GM19099 (cell line): ENCODE measurements around the gene BCL2.
A peak's percentile ranks its signal among the peaks of the same experiment; 100 is the strongest.

Experiments
- POLR2A ChIP-seq: IDR thresholded peaks from 3 replicates; pipeline ENCODE4 v1.6.1; 2011; ENCODE audit warnings: low read depth; ENCODE audit not compliant: insufficient read length; ENCODE audit errors: extremely low read depth

Gene BCL2

DNA sequence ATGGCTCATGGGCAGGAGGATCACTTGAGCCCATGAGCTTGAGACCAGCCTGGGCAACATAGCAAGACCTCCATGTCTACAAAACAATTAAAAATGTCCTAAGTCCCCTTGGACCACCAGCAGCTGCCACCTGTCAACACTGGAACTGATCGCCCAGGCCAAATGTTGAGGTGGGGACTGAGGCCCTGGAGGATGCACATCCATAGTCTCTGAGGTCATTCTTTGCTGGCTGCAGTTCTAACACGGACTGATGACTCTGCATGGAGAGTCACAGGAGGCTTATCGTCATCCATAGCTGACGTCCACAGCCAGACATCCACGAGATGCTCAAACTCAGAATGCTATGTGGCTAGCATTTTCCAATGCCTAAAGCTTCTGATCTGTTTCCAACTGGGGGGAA lies 151.3 kb downstream of the BCL2 start:
- no peak for TF ChIP-seq POLR2A

DNA sequence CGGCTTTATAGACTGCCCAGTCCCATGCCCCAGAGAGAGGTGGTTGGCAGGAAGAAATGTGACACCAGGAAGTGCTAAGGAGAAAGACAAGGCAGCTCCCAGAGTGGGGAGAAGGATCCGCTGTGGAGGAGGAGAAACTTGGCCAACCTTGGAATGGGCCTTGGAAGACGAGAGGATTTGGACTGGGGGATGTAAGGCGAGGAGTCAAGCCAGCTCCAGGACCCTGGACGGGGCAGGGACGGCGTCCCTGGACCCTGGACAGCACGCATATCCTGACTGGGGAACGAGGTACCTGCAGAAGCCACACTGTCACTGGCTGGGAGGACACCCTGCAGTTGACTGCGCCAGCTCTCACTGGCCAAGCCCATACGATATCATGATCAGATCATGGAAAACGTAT lies 153.4 kb downstream of the BCL2 start:
- TF ChIP-seq POLR2A, result no peak

GRCh38 chr18:63164396-63164795 lies 155.2 kb downstream of the BCL2 start:
- no peak for TF ChIP-seq POLR2A

DNA sequence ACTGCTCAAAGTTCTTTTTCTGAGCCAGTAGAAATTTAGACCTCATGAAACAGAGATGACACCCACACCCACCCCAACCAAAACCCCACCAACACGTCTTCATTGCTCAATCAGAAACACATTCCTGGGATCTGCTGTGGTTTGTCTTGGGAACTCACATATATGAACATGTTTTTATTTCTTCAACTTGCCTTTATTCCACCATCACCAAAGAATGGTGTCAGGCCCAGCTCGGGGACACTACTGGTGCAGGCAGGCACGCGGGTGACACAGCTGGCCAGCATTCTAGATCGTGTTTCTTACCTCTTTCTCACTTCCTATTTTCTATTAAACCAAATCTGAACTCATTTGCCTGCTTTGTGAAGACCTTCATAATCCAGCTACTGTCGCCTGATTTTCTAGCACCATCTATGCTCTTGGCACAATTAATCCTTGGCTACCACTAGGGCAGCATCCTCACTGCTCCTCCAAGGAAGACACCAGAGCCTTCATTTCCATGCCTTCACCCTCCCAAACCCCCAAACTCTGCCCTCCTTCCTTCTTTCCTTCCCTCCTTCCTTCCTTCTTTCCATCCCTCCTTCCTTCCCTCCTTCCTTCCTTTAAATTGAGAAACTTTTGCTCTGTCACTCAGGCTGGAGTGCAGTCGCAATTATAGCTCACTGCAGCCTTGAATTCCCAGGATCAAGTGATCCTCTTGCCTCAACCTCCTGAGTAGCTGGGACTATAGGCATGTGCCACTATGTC lies 157.1 kb downstream of the BCL2 start:
- TF ChIP-seq POLR2A, result peak; percentile 36

- TF ChIP-seq POLR2A, result peak; percentile 75
Observed at GRCh38 chr18:63161761-63162195, 157.8 kb downstream of the BCL2 start.

DNA sequence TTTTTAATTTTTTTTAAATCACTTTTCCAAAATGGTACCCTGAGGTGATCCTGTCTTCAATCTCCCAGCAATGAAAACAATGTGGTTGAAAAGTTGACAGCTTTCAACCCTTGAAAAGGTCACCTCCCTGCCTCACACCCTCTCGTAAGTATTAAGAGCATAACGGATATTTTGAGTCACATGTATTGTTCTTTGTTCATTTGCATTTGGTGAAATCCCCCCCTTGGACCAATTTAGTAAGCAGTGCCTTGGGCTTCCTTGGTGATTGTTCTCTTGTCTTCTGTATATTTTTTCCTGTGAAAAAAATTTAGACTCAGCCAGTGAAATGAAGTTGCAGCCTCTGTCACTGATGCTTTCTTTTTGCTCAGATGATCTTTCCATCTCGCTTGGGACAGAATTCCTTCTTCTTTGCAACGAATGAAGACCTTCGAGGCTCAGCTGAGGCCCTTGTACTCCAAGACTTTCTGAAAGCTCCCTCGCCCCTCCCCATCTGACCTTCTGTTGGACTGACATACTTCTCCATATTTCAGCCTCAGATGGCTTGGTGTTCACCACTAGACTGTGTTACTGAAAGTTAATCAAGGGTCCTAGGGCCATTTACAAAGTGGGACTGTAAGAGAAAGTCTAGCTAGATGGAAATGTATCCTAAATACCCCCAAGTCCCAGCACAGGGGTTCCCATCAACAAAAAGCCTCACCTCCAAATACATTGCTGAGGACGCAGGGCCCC lies 158.4 kb downstream of the BCL2 start:
- peak; percentile 32 for TF ChIP-seq POLR2A

DNA sequence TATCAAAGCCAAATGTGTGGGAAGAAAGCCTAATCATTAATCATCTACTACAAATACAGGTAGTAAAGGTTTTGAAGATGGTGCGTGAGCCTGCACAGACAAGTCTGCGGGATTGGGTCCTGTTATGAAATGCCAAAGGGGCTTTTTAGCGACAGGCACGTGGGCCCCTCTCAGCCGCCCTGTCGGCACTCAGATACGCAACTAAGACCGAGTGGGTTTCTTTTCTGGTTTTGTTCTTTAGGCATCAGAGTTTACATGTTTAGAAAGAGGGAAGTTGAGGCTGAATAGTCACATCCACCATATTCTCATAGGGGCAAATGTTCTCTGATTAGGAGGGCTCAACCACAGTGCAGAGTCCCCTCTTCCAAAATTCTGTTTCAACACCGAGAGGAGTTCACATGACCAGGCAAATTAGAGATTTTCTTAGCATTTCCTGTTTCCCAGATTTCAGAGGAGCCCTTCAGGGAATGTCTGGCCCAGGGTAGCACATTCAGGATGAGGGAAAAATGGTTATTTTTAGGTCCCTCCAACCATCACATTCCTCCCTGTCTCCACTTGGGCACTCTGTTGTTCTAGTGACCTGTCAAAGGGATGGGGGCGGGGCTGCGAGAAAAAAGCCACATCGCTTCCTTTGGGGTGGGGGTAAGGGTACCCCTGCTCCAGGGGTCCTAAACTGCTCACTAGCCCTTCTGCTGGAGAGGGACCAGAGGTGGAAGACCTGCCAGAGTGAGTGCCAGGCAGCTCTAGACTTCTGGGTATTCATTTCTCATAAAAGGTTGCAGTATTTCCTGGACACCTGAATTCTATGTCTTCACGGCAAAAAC lies 159.2 kb downstream of the BCL2 start:
- TF ChIP-seq POLR2A, result no peak

DNA sequence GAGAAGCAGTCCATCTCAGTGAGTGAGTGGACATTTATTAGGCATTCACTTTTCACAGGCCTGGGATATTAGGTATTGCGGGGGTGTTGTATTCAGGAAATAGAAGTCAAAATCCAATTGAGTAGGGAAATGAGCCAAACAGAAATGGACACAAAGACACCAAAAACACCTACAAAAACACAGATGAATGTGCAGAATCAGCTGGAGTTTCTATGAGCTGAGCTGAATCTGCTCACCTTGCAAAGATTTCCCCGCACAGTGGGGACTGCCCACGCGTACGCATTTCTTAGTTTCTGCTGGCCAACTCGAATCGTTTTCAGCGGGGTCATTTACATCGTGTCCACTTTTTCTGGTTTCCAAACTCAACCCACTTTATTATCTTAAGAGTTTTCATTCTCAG lies 160.0 kb downstream of the BCL2 start:
- no peak for TF ChIP-seq POLR2A

DNA sequence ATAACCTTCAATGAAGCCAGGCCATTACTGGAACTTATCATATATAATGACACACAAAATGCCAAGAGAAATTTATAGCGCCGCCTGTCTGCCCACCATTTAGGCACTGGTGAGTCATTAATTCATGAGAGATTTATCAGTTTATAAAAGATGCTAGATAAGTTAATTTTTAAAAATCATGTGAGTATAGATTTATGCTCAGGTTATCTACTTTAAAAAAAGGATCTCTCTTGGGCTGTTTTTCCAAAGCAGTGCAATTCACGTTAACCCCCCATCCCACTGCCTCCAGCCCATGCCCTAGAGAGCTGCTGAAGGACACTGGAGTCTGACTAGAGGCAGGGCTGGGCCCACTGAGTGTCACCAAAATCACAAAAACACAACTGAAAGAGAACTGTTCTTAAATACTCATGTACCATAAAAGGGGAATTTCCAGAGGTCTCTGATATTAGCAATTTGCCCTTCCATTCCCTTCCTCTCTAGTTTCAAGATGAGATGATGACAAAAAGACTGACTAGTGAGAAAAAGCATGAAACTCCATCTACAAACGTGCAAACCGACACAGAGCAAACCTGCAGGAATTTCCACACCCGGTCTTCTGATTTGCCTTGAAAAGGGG lies 160.8 kb downstream of the BCL2 start:
- peak; percentile 62 for TF ChIP-seq POLR2A

GRCh38 chr18:63158012-63158631 lies 161.4 kb downstream of the BCL2 start:
- peak; percentile 68 for TF ChIP-seq POLR2A

DNA sequence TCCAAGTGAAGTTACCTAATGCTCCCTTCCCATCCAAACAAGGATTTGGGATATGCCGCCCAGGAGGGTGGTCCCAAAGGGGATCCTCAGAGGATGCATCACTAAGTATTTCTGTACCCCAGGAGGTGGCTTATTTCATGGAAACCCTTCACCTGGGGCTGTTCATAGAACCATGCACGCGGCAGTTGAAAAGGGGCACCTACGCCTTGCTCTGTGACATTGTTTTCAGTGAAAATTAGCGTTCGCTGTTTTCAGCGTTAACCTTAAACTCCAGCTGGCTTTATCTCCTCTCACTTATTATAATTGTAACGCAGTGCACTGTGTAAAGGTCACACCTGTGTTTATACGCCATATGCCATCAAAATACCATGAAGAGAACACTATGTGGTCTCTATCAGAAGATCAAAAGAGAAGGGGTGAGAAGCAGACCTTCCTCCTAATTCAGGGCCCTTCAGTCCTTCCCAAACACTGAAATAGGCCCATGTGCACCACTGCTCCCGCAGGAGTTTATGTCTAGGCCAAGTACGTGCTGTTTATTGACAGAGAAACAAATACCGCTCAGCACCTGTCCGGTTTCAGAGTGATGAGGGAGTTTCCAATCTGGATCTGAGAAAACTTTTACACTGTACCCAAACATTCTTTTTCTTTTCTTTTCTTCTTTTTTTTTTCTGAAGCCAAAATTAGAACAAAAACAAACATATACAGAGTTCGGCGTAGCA lies 162.1 kb downstream of the BCL2 start:
- TF ChIP-seq POLR2A, result peak; percentile 46

DNA sequence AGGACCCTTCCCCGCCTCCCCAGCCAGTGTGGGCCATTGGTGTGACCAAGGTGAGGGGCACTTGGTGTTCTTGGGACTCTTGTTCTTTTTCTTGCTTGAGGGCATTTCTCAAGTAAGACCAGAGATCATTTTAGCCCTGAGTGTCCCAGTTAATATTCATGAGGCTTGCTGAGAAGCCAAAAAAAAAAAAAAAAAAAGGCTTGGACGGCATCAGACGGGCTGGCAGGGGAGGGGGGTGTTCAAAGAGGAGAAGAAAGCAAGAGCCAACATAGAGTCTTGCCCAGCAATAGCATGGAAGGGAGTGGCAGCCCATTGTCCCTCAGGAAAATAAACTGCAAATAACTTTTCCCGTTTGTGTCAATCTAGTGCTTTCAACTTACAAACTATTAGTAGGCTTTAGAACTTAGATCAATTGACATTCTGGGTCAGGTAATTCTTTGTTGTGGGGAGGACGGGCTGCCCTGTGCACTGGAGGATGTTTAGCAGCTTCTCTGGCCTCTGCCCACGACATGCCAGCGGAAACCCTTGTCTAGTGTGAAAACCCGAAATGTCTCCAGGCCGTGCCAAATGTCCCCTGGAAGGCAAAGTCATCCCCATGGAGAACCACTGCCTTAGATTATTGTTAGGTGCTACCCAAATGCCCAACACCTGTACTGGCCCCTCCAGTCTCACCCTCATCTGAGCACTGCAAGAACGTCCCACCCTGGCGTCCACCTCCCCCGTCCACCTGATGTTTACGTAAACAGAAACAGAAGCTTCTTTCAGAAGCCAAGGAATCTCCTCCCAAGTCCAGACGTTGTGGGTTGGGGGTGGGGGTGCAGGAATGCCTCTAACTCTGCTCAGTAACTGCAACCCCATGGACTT lies 163.4 kb downstream of the BCL2 start:
- TF ChIP-seq POLR2A, result peak; percentile 16

- peak; percentile 64 for TF ChIP-seq POLR2A
Observed at GRCh38 chr18:63155169-63155852, 164.3 kb downstream of the BCL2 start.
